K562 (cell line): Measurements from ENCODE around the gene HEMK1. TPM values are rescaled to one million over a fixed set of nuclear protein-coding genes. Genes with fewer than 3 reads are reported as not detected.

Experiments
- ATAC-seq: fragments of 200-7000 bp; cut with Tn5 transposase; 3 replicates; pipeline ENCODE4 v1.9.1; 2020; ENCODE audit warnings: moderate library complexity
- BruUV-seq: library from RNA; stranded (reverse); fragments of 400-500 nt; replicated peaks from 2 replicates; lab custom pipeline; 2021; lab: Mats Ljungman, UMichigan
- CTCF ChIA-PET: fragments of 300-600 bp; formaldehyde crosslinking; extraction: SDS; loops from one replicate; lab custom pipeline; 2021; ENCODE audit warnings: low intra/inter-chr PET ratio; lab: Yijun Ruan, JAX
- POLR2A ChIA-PET: fragments of 300-600, 350-650 bp; sonication (Branson Sonifier 250); formaldehyde crosslinking; extraction: SDS; loops from one replicate; lab custom pipeline; 2021; ENCODE audit warnings: antibody characterized with exemption, inconsistent platforms; lab: Yijun Ruan, JAX
- DNase-seq, 4 experiments: peaks; one replicate each; pipeline versions ENCODE4 v3.0.0 to v3.0.0-alpha.2; 2011 to 2018; ENCODE audit warnings: low spot score in 3 of 4, mixed read lengths in 3 of 4; ENCODE audit errors: extremely low read depth in 1 of 4
- FAIRE-seq: peaks from 2 replicates; lab custom pipeline; 2011; peaks lifted over from hg19 to GRCh38; lab: Jason Lieb, UNC
- H2AFZ ChIP-seq: 2 replicates; pipeline ENCODE4 v1.6.0; 2011; ENCODE audit warnings: low read depth, low read length, control low read depth, inconsistent platforms
- H3K27ac ChIP-seq: fragments of 200-600 bp; 3 replicates; pipeline ENCODE4 v1.8.0; 2011; ENCODE audit warnings: low read depth, mild to moderate bottlenecking, control low read depth, inconsistent platforms, low read length, moderate library complexity, mixed read lengths; ENCODE audit errors: extremely low read depth
- H3K27me3 ChIP-seq, 2 experiments: fragments of 300-600 bp in 1 of 2; 2 replicates in 1 of 2; 3 replicates in 1 of 2; pipeline versions ENCODE4 v1.6.0 to v1.8.0; 2011; ENCODE audit warnings: inconsistent platforms in 2 of 2, low read length in 2 of 2, mild to moderate bottlenecking in 1 of 2, mixed read lengths in 1 of 2, moderate library complexity in 1 of 2; ENCODE audit not compliant: control insufficient read depth in 2 of 2, insufficient read depth in 2 of 2
- H3K36me3 ChIP-seq: fragments of 300-600 bp; 3 replicates; pipeline ENCODE4 v1.8.0; 2011; ENCODE audit warnings: mild to moderate bottlenecking, low read length, inconsistent platforms; ENCODE audit not compliant: control insufficient read depth, insufficient read depth
- H3K4me1 ChIP-seq, 2 experiments: fragments of 200-600 bp in 1 of 2; replicated peaks in 1 of 2; 2 replicates in 1 of 2; 3 replicates in 1 of 2; pipeline versions ENCODE4 v1.5.1 to v1.8.0; 2011; ENCODE audit warnings: inconsistent platforms in 2 of 2, low read length in 2 of 2, mild to moderate bottlenecking in 1 of 2, mixed read lengths in 1 of 2, moderate library complexity in 1 of 2; ENCODE audit not compliant: control insufficient read depth in 2 of 2, insufficient read depth in 2 of 2
- H3K4me2 ChIP-seq: 2 replicates; pipeline ENCODE4 v1.6.1; 2011; ENCODE audit warnings: low read length, control low read depth, inconsistent platforms, mixed read lengths; ENCODE audit not compliant: insufficient read depth
- H3K4me3 ChIP-seq: fragments of 200-600 bp; sonication (generic), shearing (Covaris generic); 2 replicates; pipeline ENCODE4 v1.5.1; 2016; ENCODE audit warnings: control low read depth, inconsistent platforms
- H3K79me2 ChIP-seq: fragments of 200-600 bp; 3 replicates; pipeline ENCODE4 v1.8.0; 2011; ENCODE audit warnings: low read length, inconsistent platforms; ENCODE audit not compliant: control insufficient read depth, insufficient read depth
- H3K9ac ChIP-seq, 2 experiments: 2 replicates each; pipeline versions ENCODE4 v1.6.0 to v1.6.1; 2011; ENCODE audit warnings: low read depth in 2 of 2, low read length in 2 of 2, control low read depth in 1 of 2, inconsistent platforms in 1 of 2, mild to moderate bottlenecking in 1 of 2, mixed read lengths in 1 of 2; ENCODE audit not compliant: insufficient read depth in 1 of 2
- H3K9me1 ChIP-seq: one replicate; pipeline ENCODE4 v1.6.0; 2011; ENCODE audit warnings: inconsistent platforms, mild to moderate bottlenecking, low read length, moderate library complexity; ENCODE audit not compliant: control insufficient read depth, insufficient read depth
- H3K9me3 ChIP-seq: replicated peaks from 2 replicates; pipeline ENCODE4 v1.5.1; 2011; ENCODE audit warnings: low read depth, low read length, inconsistent platforms; ENCODE audit not compliant: control insufficient read depth, insufficient read depth
- H4K20me1 ChIP-seq: replicated peaks from 2 replicates; pipeline ENCODE4 v1.6.1; 2011; ENCODE audit warnings: low read length, inconsistent platforms, mixed read lengths; ENCODE audit not compliant: control insufficient read depth, insufficient read depth
- AFF1 ChIP-seq, 2 experiments: fragments of 450-650 bp; IDR thresholded peaks; 2 replicates each; pipeline ENCODE4 v1.6.1; 2018; ENCODE audit warnings: mild to moderate bottlenecking in 2 of 2, low read depth in 1 of 2; ENCODE audit not compliant: partially characterized antibody in 2 of 2
- GABPB2 ChIP-seq: fragments of 250-450 bp; sonication (Bioruptor Pico); conservative IDR thresholded peaks from 2 replicates; pipeline ENCODE4 v1.5.1; 2021; ENCODE audit warnings: mild to moderate bottlenecking
- GTF2E2 ChIP-seq: fragments of 200-800 bp; sonication (Bioruptor generic); IDR thresholded peaks from 2 replicates; pipeline ENCODE4 v1.6.1; 2016; ENCODE audit warnings: missing genetic modification characterization, missing compliant biosample characterization
- KLF10 ChIP-seq: fragments of 250-450 bp; sonication (Bioruptor Pico); IDR thresholded peaks from 2 replicates; pipeline ENCODE4 v1.6.1; 2021; ENCODE audit warnings: matching md5 sums
- NFIC ChIP-seq: fragments of 450-650 bp; IDR thresholded peaks from 2 replicates; pipeline ENCODE4 v1.6.1; 2017; ENCODE audit warnings: mild to moderate bottlenecking, inconsistent platforms
- NFIX ChIP-seq: fragments of 250-450 bp; sonication (Bioruptor Pico); IDR thresholded peaks from 2 replicates; pipeline ENCODE4 v1.4.0; 2020; ENCODE audit warnings: low read depth, mild to moderate bottlenecking, moderate library complexity
- PHB2 ChIP-seq: fragments of 450-650 bp; IDR thresholded peaks from 2 replicates; pipeline ENCODE4 v1.6.1; 2017; ENCODE audit warnings: low read depth
- SRSF3 ChIP-seq: fragments of 200-400 bp; formaldehyde crosslinking; IDR thresholded peaks from 2 replicates; pipeline ENCODE4 v1.6.1; 2016; ENCODE audit warnings: mild to moderate bottlenecking, low read length, moderate library complexity; ENCODE audit not compliant: insufficient read depth
- ZHX1 ChIP-seq: fragments of 150-350 bp; conservative IDR thresholded peaks from 2 replicates; pipeline ENCODE4 v1.6.1; 2014; ENCODE audit warnings: low read length
- ZNF408 ChIP-seq: fragments of 250-450 bp; sonication (Bioruptor Pico); IDR thresholded peaks from 2 replicates; pipeline ENCODE4 v1.4.0; 2020; ENCODE audit warnings: low read depth, mild to moderate bottlenecking, moderate library complexity
- ZNF778 ChIP-seq: fragments of 450-650 bp; formaldehyde crosslinking; IDR thresholded peaks from 2 replicates; pipeline ENCODE4 v1.4.0; 2020; ENCODE audit warnings: mild to moderate bottlenecking, moderate library complexity
- WGBS: fragments of 100-300 bp; shearing (Covaris generic); methylation state at CpG from one replicate; pipeline ENCODE4 v1.1.6; 2016; ENCODE audit warnings: low coverage, mixed read lengths; ENCODE audit not compliant: insufficient coverage; ENCODE audit errors: missing lambda C conversion rate; 5-methylcytosine and 5-hydroxymethylcytosine counted together
- in situ Hi-C: fragments of 300-500 bp; cut with MboI; formaldehyde crosslinking; loops from 4 replicates; pipeline ENCODE4 v1.15.0; 2018; ENCODE audit warnings: inconsistent platforms, mixed read lengths
- intact Hi-C: fragments of 100-400 bp; cut with micrococcal nuclease; formaldehyde crosslinking; loops from 2 replicates; pipeline ENCODE4 v1.14.2; 2022
- polyA plus RNA-seq, 8 experiments: library from polyadenylated mRNA; depleted of rRNA in 4 of 8; stranded (reverse) in 5 of 8; unstranded in 3 of 8; fragments of >200 nt; fragmentation: Nextera tagmentation in 2 of 8; fragmentation: Illumina TruSeq in 1 of 8; extraction: Ambion mirVana in 2 of 8; extraction: Trizol in 1 of 8; gene quantifications; 2 replicates each; pipeline versions ENCODE4 v1.2.1 to v1.2.3, GENCODE V29; 2011 to 2014; ENCODE audit warnings: inconsistent platforms in 1 of 8, missing spikeins in 1 of 8
- total RNA-seq, 7 experiments: library from RNA; depleted of rRNA in 6 of 7; stranded (reverse); fragments of >200 nt in 6 of 7; fragmentation: Illumina TruSeq in 2 of 7; extraction: Trizol in 2 of 7; gene quantifications; 2 replicates each; pipeline versions ENCODE4 v1.2.1 to v1.2.3, GENCODE V29; 2011 to 2021; ENCODE audit warnings: low replicate concordance in 1 of 7
- TF ChIP-seq, protein P1 (sequence below), 3 experiments: fragments of 200-800 bp in 1 of 3; fragments of 250-450 bp in 1 of 3; fragments of 450-650 bp in 1 of 3; sonication (Bioruptor Pico) in 1 of 3; sonication (Bioruptor generic) in 1 of 3; formaldehyde crosslinking in 1 of 3; IDR thresholded peaks; 2 replicates each; pipeline versions ENCODE4 v1.6.1 to v1.8.0; 2016 to 2022; ENCODE audit warnings: mild to moderate bottlenecking in 2 of 3, missing genetic modification characterization in 2 of 3, missing compliant biosample characterization in 1 of 3, moderate library complexity in 1 of 3

HEMK1 gene
- total and polyA plus RNA-seq, 9 of the 15 experiments (the other 6 are each of a cell fraction or from before 2014, with no cell fraction given): 2.0 to 16.8 (median 11.4) TPM

GRCh38 chr3:50630877-50631276 is 61.6 kb downstream of the HEMK1 start:
- Histone ChIP-seq H3K9ac (0 out of 4 replicates have a peak overlapping the region, but pooled peaks of 1 of the 2 experiments have one; percentile 35), H3K4me1 (peaks cover 0 to 14% of the 10 kb centered on the region in 2 experiments; a peak in 4 of 5 replicates), H3K27me3 (no peaks in the 10 kb centered on the region), H3K4me3 (no peak overlapping the region), H3K79me2 (peaks cover 26% of the 10 kb centered on the region), H3K4me2 (no peak overlapping the region), H3K27ac (no peak overlapping the region), H3K9me3 (no peaks in the 10 kb centered on the region), H3K36me3 (peaks cover 25% of the 10 kb centered on the region; the same call in 1 of the 3 replicates), H3K9me1 (no peaks in the 10 kb centered on the region), H2AFZ (no peak overlapping the region), H4K20me1 (peaks cover 23% of the 10 kb centered on the region)
- FAIRE-seq (no peak), ATAC-seq (no peak), DNase-seq (peak in 1 of 4 experiments; percentile 11)
- 52% methylated on average over 5 of the region's 7 CpGs for WGBS
- intact Hi-C loops (no loop called here), in situ Hi-C loops (loop anchor here (25.0 kb wide), 1 partner anchor 1056 kb away; no protein-coding TSS in a partner anchor)
- BruUV-seq: no TSS peak
- ChIA-PET POLR2A (interaction anchor here (1.4 to 2.1 kb wide), 2 partner anchors 8 to 12 kb away, joined by 5 to 9 read pairs; no protein-coding TSS in a partner anchor), CTCF (no interaction called here)
- TF ChIP-seq, protein P1, sequence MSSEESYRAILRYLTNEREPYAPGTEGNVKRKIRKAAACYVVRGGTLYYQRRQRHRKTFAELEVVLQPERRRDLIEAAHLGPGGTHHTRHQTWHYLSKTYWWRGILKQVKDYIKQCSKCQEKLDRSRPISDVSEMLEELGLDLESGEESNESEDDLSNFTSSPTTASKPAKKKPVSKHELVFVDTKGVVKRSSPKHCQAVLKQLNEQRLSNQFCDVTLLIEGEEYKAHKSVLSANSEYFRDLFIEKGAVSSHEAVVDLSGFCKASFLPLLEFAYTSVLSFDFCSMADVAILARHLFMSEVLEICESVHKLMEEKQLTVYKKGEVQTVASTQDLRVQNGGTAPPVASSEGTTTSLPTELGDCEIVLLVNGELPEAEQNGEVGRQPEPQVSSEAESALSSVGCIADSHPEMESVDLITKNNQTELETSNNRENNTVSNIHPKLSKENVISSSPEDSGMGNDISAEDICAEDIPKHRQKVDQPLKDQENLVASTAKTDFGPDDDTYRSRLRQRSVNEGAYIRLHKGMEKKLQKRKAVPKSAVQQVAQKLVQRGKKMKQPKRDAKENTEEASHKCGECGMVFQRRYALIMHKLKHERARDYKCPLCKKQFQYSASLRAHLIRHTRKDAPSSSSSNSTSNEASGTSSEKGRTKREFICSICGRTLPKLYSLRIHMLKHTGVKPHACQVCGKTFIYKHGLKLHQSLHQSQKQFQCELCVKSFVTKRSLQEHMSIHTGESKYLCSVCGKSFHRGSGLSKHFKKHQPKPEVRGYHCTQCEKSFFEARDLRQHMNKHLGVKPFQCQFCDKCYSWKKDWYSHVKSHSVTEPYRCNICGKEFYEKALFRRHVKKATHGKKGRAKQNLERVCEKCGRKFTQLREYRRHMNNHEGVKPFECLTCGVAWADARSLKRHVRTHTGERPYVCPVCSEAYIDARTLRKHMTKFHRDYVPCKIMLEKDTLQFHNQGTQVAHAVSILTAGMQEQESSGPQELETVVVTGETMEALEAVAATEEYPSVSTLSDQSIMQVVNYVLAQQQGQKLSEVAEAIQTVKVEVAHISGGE (CRISPR knock-in tag; IDR thresholded peaks at IDR 0.05): no peak
- no peak for TF ChIP-seq AFF1 (IDR thresholded peaks at IDR 0.05; ENCODE audit: low read depth in 1 of 2, partially characterized antibody in 2 of 2)
- TF ChIP-seq PHB2: no peak
- TF ChIP-seq NFIX: peak; percentile 44; the same call in 1 of the 2 replicates
- no peak for TF ChIP-seq ZNF778 (CRISPR knock-in tag)
- TF ChIP-seq KLF10: no peak
- no peak for TF ChIP-seq GABPB2 (CRISPR knock-in tag)
- no peak for TF ChIP-seq SRSF3
- TF ChIP-seq ZNF408 (CRISPR knock-in tag): no peak
- no peak for TF ChIP-seq ZHX1
- TF ChIP-seq NFIC: peak; percentile 91
- no peak for TF ChIP-seq GTF2E2
